GM19468 (cell line): Measurements from ENCODE around the gene FCGBP.
"Not testable (repeated sequence)": the region's sequence is repeated elsewhere in the genome, so short reads cannot be mapped to it uniquely, and the experiment has no call there.

Experiments used
- ATAC-seq: cut with Tn5 transposase; IDR thresholded peaks from one replicate; pipeline ENCODE4 v1.9.1; 2021; ENCODE audit warnings: mild to moderate bottlenecking, moderate library complexity, moderate number of reproducible peaks; ENCODE audit not compliant: unreplicated experiment; ENCODE audit errors: extremely low read depth

Gene FCGBP

GRCh38 chr19:39923862-39924261 is 10.6 kb downstream of the FCGBP start:
- ATAC-seq: no peak

DNA sequence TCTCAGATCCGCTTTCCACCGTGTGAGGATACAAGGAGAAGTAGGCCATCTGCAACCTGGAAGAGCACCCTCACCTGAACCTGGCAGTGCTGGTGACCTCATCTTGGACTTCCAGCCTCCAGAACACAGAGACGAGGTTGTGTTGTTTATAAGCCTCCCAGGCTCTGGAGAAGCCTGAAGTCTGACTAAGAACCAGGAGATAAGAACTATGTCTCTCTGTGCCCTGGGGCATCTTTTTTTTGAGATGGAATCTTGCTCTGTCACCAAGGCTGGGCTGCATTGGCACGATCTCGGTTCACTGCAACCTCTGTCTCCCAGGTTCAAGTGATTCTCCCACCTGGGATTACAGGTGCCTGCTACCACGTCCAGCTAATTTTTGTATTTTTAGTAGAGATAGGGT is 14.5 kb downstream of the FCGBP start:
- ATAC-seq: no peak

- ATAC-seq: no peak
Observed at GRCh38 chr19:39918183-39918651, 16.2 kb downstream of the FCGBP start.

DNA sequence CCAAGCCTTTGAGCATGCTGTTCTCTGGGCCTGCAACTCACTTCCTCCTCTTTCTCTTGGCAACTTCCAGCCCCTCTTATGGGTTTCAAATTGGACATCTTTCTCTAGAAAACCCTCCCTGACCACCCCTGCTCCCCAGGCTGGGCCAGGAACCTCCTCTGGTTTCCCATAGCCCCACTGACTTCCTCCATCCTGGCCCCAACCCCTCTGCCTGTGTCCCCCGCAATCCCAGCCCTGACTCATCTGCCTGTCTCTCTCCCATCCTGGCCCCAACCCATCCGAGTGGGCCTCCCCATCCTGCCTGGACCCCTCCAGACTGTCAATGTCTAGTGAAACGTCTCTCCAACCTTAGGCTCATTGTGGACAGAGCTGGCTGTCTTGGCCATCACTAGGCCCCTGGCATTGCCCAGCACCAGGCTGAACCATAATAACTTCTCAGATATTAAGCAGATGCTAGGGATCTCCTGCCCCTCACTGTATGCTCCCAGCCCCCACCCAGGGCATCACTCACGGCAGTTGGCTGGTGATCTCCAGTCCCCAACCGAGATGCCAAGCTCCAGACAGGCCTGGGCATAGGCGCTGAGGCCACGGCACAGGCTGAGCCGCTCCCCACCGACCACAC is 16.8 kb downstream of the FCGBP start:
- ATAC-seq: no peak

DNA sequence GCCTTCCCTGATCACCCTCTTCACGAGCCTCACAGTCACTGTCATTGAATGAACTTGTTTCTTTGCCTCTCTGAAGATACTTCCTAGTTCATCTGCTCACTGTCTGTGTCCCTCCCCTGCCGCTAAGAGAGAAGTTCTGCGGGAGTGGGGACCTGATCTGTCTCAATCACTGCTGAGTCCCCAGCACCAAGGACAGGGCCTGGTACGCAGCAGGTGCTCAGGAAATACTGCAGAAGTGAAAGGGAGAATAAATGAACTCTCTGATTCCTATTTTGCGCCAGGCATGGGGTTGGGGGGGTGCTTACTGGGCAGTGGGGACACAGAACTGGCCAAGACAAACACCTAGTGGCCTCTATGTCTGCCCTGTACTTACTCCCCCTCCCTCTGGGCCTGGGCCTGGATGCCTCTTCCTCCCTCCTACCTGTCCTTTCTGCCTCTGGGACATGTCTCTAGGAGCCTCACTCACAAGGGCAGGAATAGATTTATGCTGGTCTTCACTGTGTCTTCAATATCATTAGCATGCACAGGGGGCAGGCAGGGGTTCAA is 17.5 kb downstream of the FCGBP start:
- ATAC-seq: no peak

GRCh38 chr19:39916236-39916635 is 18.2 kb downstream of the FCGBP start:
- no peak for ATAC-seq

- no peak for ATAC-seq
Observed at GRCh38 chr19:39915848-39916215, 18.6 kb downstream of the FCGBP start.

DNA sequence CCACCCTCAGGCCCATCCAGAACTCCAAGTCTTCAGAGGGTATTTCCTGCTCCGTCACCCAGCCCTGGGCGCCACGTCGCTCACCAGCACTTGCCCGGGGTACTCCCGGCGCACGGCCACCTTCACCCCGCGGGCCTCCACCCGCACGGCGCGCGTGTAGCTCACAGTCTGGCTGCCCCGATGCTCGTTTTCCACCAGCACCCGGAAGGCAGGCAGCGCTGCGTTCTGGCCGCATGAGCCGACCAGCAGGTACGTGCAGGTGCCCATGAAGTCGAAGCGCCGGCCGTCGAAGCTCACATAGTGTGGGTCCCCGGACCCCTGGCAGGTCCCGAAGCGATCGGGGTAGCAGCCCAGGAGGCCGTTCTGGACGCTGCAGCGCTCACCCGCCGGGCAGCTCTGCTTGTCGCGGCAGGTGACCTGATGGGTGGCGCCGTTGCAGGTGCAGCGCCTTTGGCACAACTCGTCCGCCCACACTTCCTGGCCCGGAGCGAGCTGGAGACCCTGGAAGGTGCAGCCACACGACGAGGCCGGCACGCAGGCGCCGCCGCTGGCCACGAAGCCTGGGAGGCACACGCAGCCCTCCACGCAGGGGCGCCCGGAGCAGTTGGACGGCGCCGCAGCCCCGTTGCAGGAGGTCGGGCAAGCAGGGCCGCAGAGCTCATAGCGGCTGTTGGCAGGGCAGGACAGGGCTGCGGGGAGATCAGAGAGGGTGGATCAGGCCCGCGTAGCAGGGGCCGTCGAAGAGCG is 19.2 kb downstream of the FCGBP start:
- no peak for ATAC-seq

DNA sequence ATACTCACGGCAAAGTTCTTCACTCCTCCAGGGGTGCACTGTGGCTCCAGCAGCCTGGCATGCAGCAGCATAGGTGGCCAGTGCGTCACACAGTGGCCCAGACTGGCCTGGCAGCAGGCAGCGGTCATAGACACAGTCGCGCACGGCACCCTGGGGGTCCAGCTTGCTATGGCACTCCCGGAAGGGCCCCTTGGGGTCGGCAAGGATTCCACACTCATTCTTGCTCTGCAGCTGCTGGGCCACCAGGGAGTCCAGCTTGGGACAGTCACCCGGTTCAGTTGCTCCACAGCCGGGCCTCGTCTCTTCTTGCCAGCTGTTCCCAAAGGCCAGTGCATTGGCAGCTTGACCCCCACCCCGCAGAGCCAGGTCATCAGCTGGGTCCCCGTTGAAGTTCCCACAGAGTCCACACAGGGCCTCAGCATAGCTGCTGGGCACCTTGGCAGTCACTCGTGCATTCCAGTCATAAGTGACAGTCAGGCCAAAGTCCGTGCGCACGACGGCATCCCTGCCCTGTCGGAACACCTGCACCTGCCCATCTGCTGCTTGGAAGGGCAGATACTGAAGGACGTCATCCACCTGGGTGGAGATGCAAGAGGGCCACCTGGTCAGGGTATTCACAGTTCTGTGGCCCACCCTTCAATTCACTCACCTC is 20.6 kb downstream of the FCGBP start:
- no peak for ATAC-seq

GRCh38 chr19:39908803-39909202 is 25.6 kb downstream of the FCGBP start:
- ATAC-seq: no peak

DNA sequence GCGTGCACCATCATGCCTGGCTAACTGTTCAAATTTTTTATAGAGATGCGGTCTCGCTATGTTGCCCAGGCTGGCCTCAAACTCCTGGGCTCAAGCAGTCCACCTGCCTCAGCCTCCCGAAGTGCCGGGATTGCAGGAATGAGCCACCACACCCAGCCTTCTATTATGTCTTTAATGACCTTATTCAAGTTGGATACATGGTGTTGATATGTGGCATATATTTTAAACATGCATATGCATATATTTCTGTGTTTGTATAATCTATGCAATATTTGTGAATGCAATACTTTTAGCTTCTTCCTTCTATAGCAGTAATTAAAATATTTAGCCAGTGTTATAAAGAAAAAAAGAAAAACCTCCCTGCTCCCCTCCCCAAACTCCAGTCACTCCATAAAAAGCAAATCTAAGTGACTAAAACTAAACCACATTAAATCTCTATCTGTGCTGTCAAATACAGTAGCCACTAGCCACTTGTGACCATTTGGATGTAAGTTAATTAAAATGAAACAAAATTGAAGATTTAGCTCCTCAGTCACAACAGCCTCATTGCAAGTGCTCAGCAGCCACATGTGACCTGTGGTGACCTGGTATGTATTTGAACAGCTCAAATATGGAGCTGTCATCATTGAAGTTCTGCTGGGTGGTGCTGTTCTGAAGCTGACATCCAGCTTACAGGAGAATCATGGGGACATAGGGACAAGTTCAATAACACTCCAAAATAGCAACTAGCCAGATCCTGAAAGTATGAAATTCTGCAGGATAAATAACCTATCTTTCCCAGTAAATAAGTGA is 27.4 kb downstream of the FCGBP start:
- ATAC-seq: no peak

GRCh38 chr19:39906283-39906682 is 28.2 kb downstream of the FCGBP start:
- ATAC-seq: no peak

DNA sequence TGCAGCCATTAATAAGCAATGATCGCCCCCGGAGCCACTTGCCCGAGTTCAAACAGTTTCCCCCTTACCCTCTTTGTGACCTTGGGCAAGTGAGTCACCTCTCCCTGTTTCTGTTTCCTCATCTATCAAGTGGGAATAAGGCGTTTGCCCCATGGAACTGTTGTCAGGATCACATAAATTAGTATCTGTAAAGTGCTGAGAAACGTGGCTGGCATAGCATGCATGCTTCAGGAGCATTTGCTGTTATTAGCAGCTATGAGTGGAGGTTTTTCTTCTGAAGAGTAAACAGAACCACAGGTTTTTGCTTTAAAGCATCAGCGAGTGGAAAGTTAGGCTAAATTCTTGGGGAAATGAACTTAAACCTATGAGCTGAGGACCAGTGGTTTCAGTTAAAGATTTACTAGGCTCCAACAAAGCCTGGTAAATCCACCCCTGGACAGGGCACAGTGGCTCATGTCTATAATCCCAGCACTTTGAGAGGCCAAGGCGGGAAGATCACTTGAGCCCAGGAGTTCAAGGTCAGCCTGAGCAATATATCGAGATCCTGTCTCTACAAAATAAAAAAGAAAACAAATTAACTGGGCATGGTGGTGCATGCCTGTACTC is 30.8 kb downstream of the FCGBP start:
- not testable (repeated sequence) for ATAC-seq

- not testable (repeated sequence) for ATAC-seq
Observed at GRCh38 chr19:39902326-39902725, 32.1 kb downstream of the FCGBP start.

DNA sequence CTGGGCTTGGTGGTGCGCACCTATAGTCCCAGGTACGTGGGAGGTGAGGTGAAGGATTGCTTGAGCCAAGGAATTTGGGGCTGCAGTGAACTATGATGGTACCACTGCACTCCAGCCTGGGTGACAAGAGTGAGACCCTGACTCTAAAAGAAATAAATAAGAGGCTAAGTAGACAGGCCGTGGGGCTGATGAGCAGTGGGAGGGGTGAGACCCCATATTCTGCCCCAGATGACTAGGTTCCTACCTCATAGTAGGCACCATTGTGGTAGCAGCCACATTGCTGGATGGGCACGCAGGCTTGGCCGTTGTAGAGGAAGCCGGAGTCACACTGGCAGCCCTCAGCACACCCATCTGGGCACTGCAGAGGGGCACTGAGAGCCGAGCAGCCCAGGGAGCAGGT is 32.8 kb downstream of the FCGBP start:
- ATAC-seq: not testable (repeated sequence)

- not testable (repeated sequence) for ATAC-seq
Observed at GRCh38 chr19:39898858-39899257, 35.6 kb downstream of the FCGBP start.

- not testable (repeated sequence) for ATAC-seq
Observed at GRCh38 chr19:39897511-39898245, 36.8 kb downstream of the FCGBP start.

- ATAC-seq: not testable (repeated sequence)
Observed at GRCh38 chr19:39895096-39895495, 39.3 kb downstream of the FCGBP start.

- not testable (repeated sequence) for ATAC-seq
Observed at GRCh38 chr19:39894236-39894606, 40.2 kb downstream of the FCGBP start.
